ENCODE measurements around the gene PAK2. TPM values are rescaled to one million over a fixed set of nuclear protein-coding genes. Genes with fewer than 3 reads are reported as not detected.
"Not testable (repeated sequence)": the region's sequence is repeated elsewhere in the genome, so short reads cannot be mapped to it uniquely, and the experiment has no call there.

The PAK2 gene
- total RNA-seq, 1 experiment from 2014 or later = 44.6 TPM

- no peak for DNase-seq (ENCODE audit: low read depth)
These were observed 103.9 kb downstream of the PAK2 start for GRCh38 chr3:196843435-196844110.

GRCh38 chr3:196844235-196845219 lies 104.9 kb downstream of the PAK2 start:
- DNase-seq (ENCODE audit: low read depth) = not testable (repeated sequence)

- not testable (repeated sequence) for DNase-seq (ENCODE audit: low read depth)
These were observed 108.7 kb downstream of the PAK2 start for GRCh38 chr3:196848375-196848774.

- DNase-seq (ENCODE audit: low read depth) = no peak
These were observed 109.6 kb downstream of the PAK2 start for GRCh38 chr3:196849180-196849741.

- DNase-seq (ENCODE audit: low read depth) = not testable (repeated sequence)
These were observed 123.3 kb downstream of the PAK2 start for GRCh38 chr3:196863000-196863399.

- DNase-seq (ENCODE audit: low read depth) = no peak
These were observed 127.5 kb downstream of the PAK2 start for GRCh38 chr3:196867155-196867506.

- peak; percentile 97 for DNase-seq (ENCODE audit: low read depth)
These were observed 128.0 kb downstream of the PAK2 start, which contains the start of gene SENP5 for GRCh38 chr3:196867507-196868296. TSS of gene SENP5 (plus strand) at chr3:196867920. CDS start at chr3:196885182, 17,262 bp downstream.

- DNase-seq (ENCODE audit: low read depth) = peak; percentile 25
These were observed 128.6 kb downstream of the PAK2 start for GRCh38 chr3:196868297-196868661.

- DNase-seq (ENCODE audit: low read depth) = no peak
These were observed 132.7 kb downstream of the PAK2 start for GRCh38 chr3:196872316-196872715.

- DNase-seq (ENCODE audit: low read depth) = not testable (repeated sequence)
These were observed 134.9 kb downstream of the PAK2 start for GRCh38 chr3:196874511-196875094.

- DNase-seq (ENCODE audit: low read depth) = no peak
These were observed 135.6 kb downstream of the PAK2 start for GRCh38 chr3:196875258-196875657.

Other genes with a start within 250 kb of the PAK2 start
- gene RNF168, start 236.1 kb upstream of the PAK2 start, total RNA-seq (2014; rRNA removed; shearing (Covaris generic)) = 12.0 and 14.5 TPM in 2 replicates
- not detected in 2 replicates for gene SMCO1, start 224.5 kb upstream of the PAK2 start, total RNA-seq (2014; rRNA removed; shearing (Covaris generic))
- gene WDR53, start 171.3 kb upstream of the PAK2 start, total RNA-seq (2014; rRNA removed; shearing (Covaris generic)) = 9.5 and 16.9 TPM in 2 replicates
- 31.5 and 33.4 TPM in 2 replicates for gene FBXO45, start 171.2 kb upstream of the PAK2 start, total RNA-seq (2014; rRNA removed; shearing (Covaris generic))
- 2.1 and 2.5 TPM in 2 replicates for gene NRROS, start 100.2 kb upstream of the PAK2 start, total RNA-seq (2014; rRNA removed; shearing (Covaris generic))
- 2.5 and 6.2 TPM in 2 replicates for gene CEP19, start 27.6 kb upstream of the PAK2 start, total RNA-seq (2014; rRNA removed; shearing (Covaris generic))
- gene PIGX, start 27.5 kb upstream of the PAK2 start, total RNA-seq (2014; rRNA removed; shearing (Covaris generic)) = 28.7 and 33.1 TPM in 2 replicates
- gene SENP5, start 128.1 kb downstream of the PAK2 start, total RNA-seq (2014; rRNA removed; shearing (Covaris generic)) = 44.9 and 69.4 TPM in 2 replicates
- 74.7 and 105 TPM in 2 replicates for gene NCBP2, start 202.7 kb downstream of the PAK2 start, total RNA-seq (2014; rRNA removed; shearing (Covaris generic))
- 0.23 and 0.77 TPM in 2 replicates for gene PIGZ, start 229.0 kb downstream of the PAK2 start, total RNA-seq (2014; rRNA removed; shearing (Covaris generic))

All from Daoy (cell line).